IPS-18a (cell line): ENCODE results near the gene SLC16A5.

Source experiments
- H3K27ac ChIP-seq: one replicate; pipeline ENCODE4 v1.5.1; 2013; ENCODE audit warnings: low read length
- H3K27me3 ChIP-seq: one replicate; pipeline ENCODE4 v1.6.1; 2013; ENCODE audit warnings: mild to moderate bottlenecking, low read length; ENCODE audit not compliant: control insufficient read depth, insufficient read depth
- H3K36me3 ChIP-seq: one replicate; pipeline ENCODE4 v1.6.1; 2013; ENCODE audit warnings: low read depth, low read length; ENCODE audit not compliant: control insufficient read depth
- H3K4me1 ChIP-seq: one replicate; pipeline ENCODE4 v1.6.1; 2013; ENCODE audit warnings: low read depth, low read length; ENCODE audit not compliant: control insufficient read depth
- H3K4me3 ChIP-seq: one replicate; pipeline ENCODE4 v1.5.1; 2013; ENCODE audit warnings: low read length
- H3K9ac ChIP-seq: one replicate; pipeline ENCODE4 v1.6.1; 2013; ENCODE audit warnings: mild to moderate bottlenecking, low read length, moderate library complexity
- H3K9me3 ChIP-seq: one replicate; pipeline ENCODE4 v1.6.1; 2013; ENCODE audit warnings: low read depth, low read length; ENCODE audit not compliant: control insufficient read depth

SLC16A5 gene

DNA sequence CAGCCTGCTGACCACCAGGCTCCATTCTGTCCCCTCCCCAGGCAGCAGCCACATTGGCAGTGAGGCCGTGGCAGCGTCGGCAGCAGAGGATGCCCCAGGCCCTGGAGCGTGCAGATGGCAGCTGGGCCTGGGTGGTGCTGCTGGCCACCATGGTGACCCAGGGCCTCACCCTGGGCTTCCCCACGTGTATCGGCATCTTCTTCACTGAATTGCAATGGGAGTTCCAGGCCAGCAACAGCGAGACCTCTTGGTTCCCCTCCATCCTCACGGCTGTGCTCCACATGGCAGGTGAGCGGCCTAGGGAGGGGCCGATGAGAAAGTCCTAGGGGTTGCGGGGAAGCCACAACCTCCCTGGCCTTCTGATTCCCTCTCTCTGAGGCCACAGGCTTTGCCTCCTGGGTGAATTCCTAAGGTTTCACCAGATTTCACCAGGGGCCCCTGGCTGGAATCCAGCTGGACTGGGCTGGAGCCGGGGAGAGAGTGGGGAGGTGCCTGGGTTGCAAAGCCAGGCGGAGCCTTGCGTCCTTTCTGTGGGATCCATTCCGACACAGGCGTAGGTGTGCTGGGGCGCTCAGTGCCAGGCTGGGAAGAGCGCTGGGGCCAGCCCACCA lies 5.9 kb downstream of the SLC16A5 start:
- Histone ChIP-seq H3K4me1 (peaks cover 8% of the 10 kb centered on the region), H3K27ac (no peak overlapping the region), H3K4me3 (no peak overlapping the region), H3K36me3 (no peaks in the 10 kb centered on the region), H3K9ac (no peak overlapping the region), H3K9me3 (no peaks in the 10 kb centered on the region), H3K27me3 (no peaks in the 10 kb centered on the region)

DNA sequence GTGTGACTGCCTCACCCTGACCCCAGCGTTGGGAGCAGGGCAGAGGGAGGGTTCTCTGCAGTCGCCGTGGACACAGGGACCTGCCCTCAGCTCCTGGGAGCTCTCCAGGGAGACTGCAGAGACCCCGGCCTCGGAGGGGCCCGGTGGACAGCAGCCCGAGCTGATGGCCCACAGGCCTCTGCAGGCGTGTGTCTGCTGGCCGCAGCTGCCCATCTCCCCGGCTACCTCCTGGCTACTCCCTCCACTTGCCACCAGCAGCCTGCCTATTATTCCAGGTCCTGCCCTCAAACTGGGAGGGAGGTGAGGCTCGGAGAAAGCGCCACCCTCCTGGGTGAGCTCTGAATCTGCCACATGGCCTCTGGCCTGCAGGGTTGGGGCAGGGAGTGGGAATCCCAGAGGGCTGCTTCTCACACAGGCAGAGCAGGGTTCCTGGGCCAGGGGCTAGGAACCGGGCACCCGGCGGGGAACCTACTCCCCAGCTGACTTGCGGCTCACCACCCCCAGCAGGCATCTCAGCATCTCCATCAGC lies 7.2 kb downstream of the SLC16A5 start:
- Histone ChIP-seq H3K27ac (no peak overlapping the region), H3K4me3 (no peak overlapping the region), H3K27me3 (no peaks in the 10 kb centered on the region), H3K36me3 (peaks cover under 1% of the 10 kb centered on the region), H3K9ac (no peak overlapping the region), H3K9me3 (no peaks in the 10 kb centered on the region), H3K4me1 (peaks cover 3% of the 10 kb centered on the region)

DNA sequence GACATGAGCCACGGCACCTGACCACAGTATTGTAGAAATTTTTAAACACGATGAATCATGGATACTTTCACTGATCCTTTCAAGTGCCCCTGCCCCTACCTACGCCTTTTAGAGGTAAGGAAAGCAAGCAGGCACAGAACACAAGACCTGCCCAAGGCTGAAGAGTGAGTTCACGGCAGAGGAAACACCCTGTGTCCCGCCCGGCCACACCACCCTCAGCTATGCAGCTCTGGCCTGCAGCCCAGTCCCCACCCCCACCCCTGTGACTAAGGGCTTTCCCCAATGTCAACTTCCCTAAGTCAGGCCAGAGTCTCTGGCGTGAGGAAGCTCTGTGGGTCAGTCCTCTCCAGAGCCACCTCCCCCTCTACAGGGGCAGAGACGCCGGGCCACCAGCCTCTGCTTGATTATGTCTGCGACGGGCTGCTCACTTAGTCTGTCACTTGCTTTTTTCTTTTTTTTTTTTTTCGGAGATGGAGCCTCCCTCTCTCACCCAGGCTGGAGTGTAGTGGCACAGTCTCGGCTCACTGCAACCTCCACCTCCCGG lies 8.4 kb downstream of the SLC16A5 start:
- Histone ChIP-seq H3K4me1 (no peaks in the 10 kb centered on the region), H3K27me3 (no peaks in the 10 kb centered on the region), H3K27ac (no peak overlapping the region), H3K9me3 (no peaks in the 10 kb centered on the region), H3K4me3 (no peak overlapping the region), H3K36me3 (peaks cover 7% of the 10 kb centered on the region), H3K9ac (no peak overlapping the region)

DNA sequence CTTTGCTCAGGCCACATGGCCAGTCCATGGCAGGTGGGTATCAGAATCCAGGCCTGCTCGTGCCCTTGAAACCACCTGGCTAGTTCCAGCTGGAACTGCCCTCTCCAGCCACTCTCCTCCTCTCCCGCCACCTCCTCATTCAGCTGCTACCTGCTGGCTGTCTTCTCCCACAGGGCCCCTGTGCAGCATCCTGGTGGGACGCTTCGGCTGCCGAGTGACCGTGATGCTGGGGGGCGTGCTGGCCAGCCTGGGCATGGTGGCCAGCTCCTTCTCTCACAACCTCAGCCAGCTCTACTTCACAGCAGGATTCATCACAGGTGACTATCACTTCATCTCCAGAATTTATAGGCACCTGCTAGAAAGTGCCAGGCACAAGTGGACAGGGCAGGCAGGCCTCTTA lies 10.1 kb downstream of the SLC16A5 start:
- Histone ChIP-seq H3K9ac (no peak overlapping the region), H3K4me3 (no peak overlapping the region), H3K27ac (no peak overlapping the region), H3K9me3 (no peaks in the 10 kb centered on the region), H3K36me3 (peaks cover 7% of the 10 kb centered on the region), H3K4me1 (no peaks in the 10 kb centered on the region), H3K27me3 (no peaks in the 10 kb centered on the region)

DNA sequence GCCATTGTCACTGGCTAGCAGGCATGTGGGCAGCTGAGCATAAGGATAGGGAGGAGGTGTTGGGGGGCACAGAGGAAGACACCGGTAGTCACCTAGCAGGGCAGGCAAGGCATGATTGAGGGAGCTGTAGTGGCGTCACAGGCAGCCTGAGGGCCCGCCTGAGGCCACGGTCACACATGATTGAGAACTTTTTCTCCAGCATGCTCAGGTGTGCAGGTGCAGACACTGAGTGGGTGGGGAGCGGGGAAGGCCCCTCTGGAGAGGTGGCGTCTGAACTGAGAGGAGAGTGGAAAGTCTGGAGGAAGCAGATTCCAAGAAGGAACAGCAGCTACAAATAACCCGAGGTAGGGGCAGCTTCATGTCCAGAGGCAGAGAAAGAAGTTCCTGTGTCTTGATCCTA lies 11.1 kb downstream of the SLC16A5 start:
- Histone ChIP-seq H3K9me3 (no peaks in the 10 kb centered on the region), H3K36me3 (peaks cover 7% of the 10 kb centered on the region), H3K27me3 (no peaks in the 10 kb centered on the region), H3K4me3 (no peak overlapping the region), H3K9ac (no peak overlapping the region), H3K27ac (no peak overlapping the region), H3K4me1 (no peaks in the 10 kb centered on the region)

DNA sequence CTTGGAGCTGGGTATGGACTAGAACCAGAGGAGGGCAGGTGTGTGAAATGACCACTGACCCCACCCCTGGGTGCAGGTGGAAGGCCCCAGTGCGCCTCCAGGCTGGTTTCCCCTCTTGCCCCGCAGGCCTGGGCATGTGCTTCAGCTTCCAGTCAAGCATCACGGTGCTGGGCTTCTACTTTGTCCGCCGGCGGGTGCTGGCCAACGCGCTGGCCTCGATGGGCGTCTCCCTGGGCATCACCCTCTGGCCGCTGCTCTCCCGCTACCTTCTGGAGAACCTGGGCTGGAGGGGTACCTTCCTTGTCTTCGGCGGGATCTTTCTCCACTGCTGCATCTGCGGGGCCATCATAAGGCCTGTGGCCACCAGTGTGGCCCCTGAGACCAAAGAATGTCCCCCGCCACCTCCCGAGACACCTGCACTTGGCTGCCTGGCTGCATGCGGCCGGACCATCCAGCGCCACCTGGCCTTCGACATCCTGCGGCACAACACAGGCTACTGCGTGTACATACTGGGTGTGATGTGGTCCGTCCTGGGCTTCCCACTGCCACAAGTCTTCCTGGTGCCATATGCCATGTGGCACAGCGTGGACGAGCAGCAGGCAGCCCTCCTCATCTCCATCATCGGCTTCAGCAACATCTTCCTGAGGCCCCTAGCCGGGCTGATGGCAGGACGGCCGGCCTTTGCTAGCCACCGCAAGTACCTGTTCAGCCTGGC lies 12.3 kb downstream of the SLC16A5 start:
- Histone ChIP-seq H3K9me3 (no peaks in the 10 kb centered on the region), H3K4me3 (no peak overlapping the region), H3K36me3 (peaks cover 7% of the 10 kb centered on the region), H3K27ac (no peak overlapping the region), H3K4me1 (no peaks in the 10 kb centered on the region), H3K27me3 (no peaks in the 10 kb centered on the region), H3K9ac (no peak overlapping the region)

DNA sequence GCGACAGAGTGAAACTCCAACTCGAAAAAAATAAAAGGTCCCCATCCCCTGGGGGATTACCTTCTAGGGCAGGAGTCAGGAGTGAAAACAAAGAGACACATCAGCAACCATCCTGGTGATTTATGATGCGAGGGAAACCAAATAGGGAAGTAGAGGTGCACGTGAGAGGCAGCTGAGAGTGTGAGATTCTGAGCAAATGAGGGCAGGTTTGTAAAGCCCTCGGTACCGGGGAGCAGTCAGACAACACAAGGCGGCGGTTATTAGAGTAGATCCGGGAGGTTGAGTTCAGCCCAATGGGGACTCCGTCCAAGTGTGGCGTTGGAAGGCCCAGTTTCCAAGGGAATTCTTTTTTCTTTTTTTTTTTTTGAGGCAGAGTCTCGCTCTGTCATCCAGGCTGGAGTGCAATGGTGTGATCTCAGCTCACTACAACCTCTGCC lies 14.6 kb downstream of the SLC16A5 start:
- H3K36me3 ChIP-seq: peaks cover 7% of the 10 kb centered on the region
- H3K27me3 ChIP-seq: no peaks in the 10 kb centered on the region
- no peak overlapping the region for H3K9ac ChIP-seq
- H3K4me3 ChIP-seq: no peak overlapping the region
- no peak overlapping the region for H3K27ac ChIP-seq
- no peaks in the 10 kb centered on the region for H3K9me3 ChIP-seq
- H3K4me1 ChIP-seq: no peaks in the 10 kb centered on the region

DNA sequence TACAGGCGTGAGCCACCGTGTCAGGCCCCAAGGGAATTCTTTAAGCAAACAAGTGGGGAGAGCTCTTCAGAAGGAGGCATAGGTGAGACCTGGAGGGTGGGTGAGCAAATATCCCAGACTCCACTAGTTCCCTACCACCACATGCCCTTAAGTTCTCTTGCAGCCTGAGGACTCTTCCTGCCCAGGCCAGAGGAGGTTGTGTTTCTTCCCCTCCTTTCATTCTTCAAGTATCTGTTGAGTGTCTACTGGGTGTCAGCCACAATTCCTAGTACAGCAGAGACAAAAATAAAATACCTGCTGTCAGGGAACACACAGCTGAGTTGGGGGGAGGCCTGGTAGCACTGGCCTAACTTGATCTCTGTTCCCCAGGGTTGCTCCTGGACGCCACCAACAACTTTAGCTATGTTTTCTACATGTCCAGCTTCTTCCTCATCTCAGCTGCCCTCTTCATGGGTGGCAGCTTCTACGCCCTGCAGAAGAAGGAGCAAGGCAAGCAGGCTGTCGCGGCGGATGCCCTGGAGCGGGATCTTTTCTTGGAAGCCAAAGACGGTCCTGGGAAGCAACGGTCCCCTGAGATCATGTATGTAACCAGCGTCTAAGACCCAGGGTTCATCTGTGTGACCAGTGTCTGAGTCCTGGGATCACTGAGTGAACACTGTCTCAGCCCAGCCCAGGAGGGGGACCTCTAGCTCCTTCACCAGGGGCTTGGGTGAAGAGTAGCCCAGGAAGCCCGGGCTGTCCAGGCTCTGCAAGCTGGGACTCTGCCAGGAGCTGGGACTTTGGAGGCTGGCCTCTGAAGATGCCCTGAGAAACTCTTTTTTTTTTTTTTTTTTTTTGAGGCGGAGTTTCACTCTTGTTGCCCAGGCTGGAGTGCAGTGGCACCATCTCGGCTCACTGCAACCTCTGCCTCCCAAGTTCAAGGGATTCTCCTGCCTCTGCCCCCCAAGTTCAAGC lies 16.1 kb downstream of the SLC16A5 start:
- H3K27me3 ChIP-seq: peaks cover 10% of the 10 kb centered on the region
- H3K4me1 ChIP-seq: peaks cover 4% of the 10 kb centered on the region
- no peak overlapping the region for H3K4me3 ChIP-seq
- H3K9ac ChIP-seq: no peak overlapping the region
- H3K36me3 ChIP-seq: peaks cover 7% of the 10 kb centered on the region
- no peak overlapping the region for H3K27ac ChIP-seq
- no peaks in the 10 kb centered on the region for H3K9me3 ChIP-seq

DNA sequence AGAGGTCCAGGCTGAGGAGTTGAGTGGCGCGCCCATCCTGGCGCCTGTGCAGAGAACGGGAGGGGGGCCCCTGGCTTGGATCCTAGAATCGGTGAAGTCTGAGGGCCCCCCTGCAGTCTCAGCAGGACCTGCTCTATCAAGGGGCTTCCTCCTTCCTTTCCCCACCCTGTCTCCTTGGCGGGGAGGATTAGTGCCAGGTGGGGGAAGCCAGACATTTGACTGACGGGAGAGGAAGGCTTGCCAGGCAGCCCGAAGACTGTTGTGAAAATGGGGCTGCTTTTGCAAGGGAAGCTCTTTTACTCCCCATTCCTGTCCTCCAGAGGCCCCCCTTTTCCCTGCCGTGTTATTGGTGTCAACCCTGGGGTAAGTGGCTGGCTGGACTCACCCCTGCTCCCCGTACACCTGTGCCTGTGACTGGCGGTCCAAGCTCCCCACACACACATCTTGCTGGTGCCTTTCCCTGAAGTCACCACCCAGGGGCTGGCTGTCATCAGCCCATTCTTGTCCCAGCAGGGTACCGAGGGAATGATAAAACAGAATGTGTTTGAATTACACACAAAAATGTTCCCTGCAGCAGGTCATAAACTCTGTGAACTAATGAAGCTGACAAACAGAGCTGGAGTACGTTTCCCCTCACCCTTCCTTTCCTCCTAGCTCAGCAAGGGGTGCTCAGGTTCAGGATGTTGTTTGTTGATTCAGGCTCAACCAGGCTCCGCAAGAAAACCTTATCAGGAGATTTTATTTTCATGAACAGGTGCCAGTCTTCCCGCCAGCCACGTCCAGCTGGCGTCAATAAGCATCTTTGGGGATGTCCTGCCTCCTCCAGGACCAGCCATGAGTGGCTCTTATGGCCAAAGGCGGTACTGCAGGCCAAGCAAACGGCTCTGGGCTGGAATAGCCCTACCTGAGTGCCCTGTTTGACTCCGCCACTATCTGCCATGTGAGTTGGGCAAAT lies 17.6 kb downstream of the SLC16A5 start:
- no peak overlapping the region for H3K4me3 ChIP-seq
- no peak overlapping the region for H3K27ac ChIP-seq
- no peaks in the 10 kb centered on the region for H3K9me3 ChIP-seq
- H3K36me3 ChIP-seq: peaks cover 2% of the 10 kb centered on the region
- peaks cover 12% of the 10 kb centered on the region for H3K27me3 ChIP-seq
- H3K4me1 ChIP-seq: peaks cover 5% of the 10 kb centered on the region
- H3K9ac ChIP-seq: no peak overlapping the region

DNA sequence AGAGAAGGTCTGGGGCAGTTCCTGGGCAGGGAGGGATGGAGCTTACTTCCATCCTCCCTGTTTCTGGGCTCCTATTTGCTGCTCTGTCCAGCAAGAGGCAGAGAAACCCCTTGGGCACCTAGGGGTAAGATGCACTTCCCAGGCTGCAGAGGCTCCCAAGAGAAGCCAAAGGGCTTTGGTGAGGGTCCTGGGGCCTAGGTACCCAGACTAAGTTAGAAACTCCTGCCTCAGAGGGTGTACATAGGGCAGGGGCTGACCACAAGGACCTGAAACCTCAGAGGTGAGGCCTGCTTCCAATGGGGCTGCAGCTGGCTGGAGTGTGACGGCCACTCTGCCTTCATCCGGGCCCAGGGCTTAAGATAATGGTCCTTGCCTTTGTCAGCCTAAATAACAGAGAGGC lies 20.4 kb downstream of the SLC16A5 start:
- Histone ChIP-seq H3K9ac (no peak overlapping the region), H3K9me3 (no peaks in the 10 kb centered on the region), H3K27me3 (peaks cover 12% of the 10 kb centered on the region), H3K27ac (no peak overlapping the region), H3K4me1 (peaks cover 5% of the 10 kb centered on the region), H3K4me3 (no peak overlapping the region), H3K36me3 (no peaks in the 10 kb centered on the region)
